ENCODE results near the gene CEP152.

DNA sequence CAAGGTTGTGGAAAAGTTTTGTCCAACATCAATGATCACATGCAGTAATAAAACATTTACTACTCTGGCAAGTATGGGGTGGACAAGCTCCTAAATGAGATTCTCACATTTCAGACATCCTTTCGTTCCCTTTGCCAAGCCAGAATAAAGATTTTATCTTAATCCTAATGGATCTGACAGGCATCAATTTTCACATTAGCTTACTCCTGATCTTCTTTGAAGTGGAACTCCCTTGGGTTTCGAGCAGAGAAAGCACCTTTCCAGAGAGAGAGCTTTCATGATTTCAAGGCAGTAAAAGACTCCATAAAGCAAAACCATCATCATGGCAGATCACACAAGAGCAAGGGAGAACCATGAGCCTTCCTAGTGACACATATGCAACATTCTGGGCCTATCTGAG is 39.8 kb upstream of the CEP152 start:
- TF ChIP-seq, protein P1, sequence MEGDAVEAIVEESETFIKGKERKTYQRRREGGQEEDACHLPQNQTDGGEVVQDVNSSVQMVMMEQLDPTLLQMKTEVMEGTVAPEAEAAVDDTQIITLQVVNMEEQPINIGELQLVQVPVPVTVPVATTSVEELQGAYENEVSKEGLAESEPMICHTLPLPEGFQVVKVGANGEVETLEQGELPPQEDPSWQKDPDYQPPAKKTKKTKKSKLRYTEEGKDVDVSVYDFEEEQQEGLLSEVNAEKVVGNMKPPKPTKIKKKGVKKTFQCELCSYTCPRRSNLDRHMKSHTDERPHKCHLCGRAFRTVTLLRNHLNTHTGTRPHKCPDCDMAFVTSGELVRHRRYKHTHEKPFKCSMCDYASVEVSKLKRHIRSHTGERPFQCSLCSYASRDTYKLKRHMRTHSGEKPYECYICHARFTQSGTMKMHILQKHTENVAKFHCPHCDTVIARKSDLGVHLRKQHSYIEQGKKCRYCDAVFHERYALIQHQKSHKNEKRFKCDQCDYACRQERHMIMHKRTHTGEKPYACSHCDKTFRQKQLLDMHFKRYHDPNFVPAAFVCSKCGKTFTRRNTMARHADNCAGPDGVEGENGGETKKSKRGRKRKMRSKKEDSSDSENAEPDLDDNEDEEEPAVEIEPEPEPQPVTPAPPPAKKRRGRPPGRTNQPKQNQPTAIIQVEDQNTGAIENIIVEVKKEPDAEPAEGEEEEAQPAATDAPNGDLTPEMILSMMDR (IDR thresholded peaks at IDR 0.05): no peak
- TF ChIP-seq POLR2AphosphoS5 (IDR thresholded peaks at IDR 0.05; ENCODE audit: low read depth, low read length): no peak
